ENCODE measurements around the gene ORC2. TPM values are rescaled to one million over a fixed set of nuclear protein-coding genes. Genes with fewer than 3 reads are reported as not detected.

ORC2 gene
- total RNA-seq, 1 donor from 2014 or later, result 33.7 TPM

GRCh38 chr2:200939832-200940231 lies 23.6 kb downstream of the ORC2 start:
- Mint-ChIP-seq H3K27ac (no peak overlapping the region), H3K36me3 (peaks cover 32% of the 10 kb centered on the region)

GRCh38 chr2:200930947-200931626 lies 32.4 kb downstream of the ORC2 start:
- no peak overlapping the region for H3K27ac Mint-ChIP-seq
- no peak overlapping the region for H3K4me3 Mint-ChIP-seq
- peaks cover 20% of the 10 kb centered on the region for H3K36me3 Mint-ChIP-seq

More at GRCh38 chr2:200939832-200940231, 23.6 kb downstream of the ORC2 start:
- Mint-ChIP-seq H3K27me3 (ENCODE audit: low read depth) (no peaks in the 10 kb centered on the region), H3K4me1 (no peaks in the 10 kb centered on the region), H3K4me3 (no peak overlapping the region), H3K9me3 (no peaks in the 10 kb centered on the region)
- DNase-seq (ENCODE audit: low spot score in 2 of 2, unreplicated experiment in 2 of 2), result no peak
- TF ChIP-seq CTCF (IDR thresholded peaks at IDR 0.05; ENCODE audit: unreplicated experiment), result no peak

GRCh38 chr2:200929334-200930249 lies 33.9 kb downstream of the ORC2 start:
- Mint-ChIP-seq H3K27me3 (ENCODE audit: low read depth) (no peaks in the 10 kb centered on the region), H3K4me1 (no peaks in the 10 kb centered on the region), H3K36me3 (peaks cover 25% of the 10 kb centered on the region), H3K27ac (no peak overlapping the region), H3K9me3 (no peaks in the 10 kb centered on the region), H3K4me3 (no peak overlapping the region)
- no peak for DNase-seq (ENCODE audit: low spot score in 2 of 2, unreplicated experiment in 2 of 2)
- no peak for TF ChIP-seq CTCF (IDR thresholded peaks at IDR 0.05; ENCODE audit: unreplicated experiment)

More at GRCh38 chr2:200930947-200931626, 32.4 kb downstream of the ORC2 start:
- no peaks in the 10 kb centered on the region for H3K27me3 Mint-ChIP-seq (ENCODE audit: low read depth)
- no peak for TF ChIP-seq CTCF (IDR thresholded peaks at IDR 0.05; ENCODE audit: unreplicated experiment)
- H3K4me1 Mint-ChIP-seq, result no peaks in the 10 kb centered on the region
- no peaks in the 10 kb centered on the region for H3K9me3 Mint-ChIP-seq
- no peak for DNase-seq (ENCODE audit: low spot score in 2 of 2, unreplicated experiment in 2 of 2)

GRCh38 chr2:200922439-200922838 lies 41.0 kb downstream of the ORC2 start:
- no peak overlapping the region for H3K4me3 Mint-ChIP-seq
- H3K9me3 Mint-ChIP-seq, result no peaks in the 10 kb centered on the region
- TF ChIP-seq CTCF (IDR thresholded peaks at IDR 0.05; ENCODE audit: unreplicated experiment), result no peak
- H3K36me3 Mint-ChIP-seq, result peaks cover 33% of the 10 kb centered on the region
- DNase-seq (ENCODE audit: low spot score in 2 of 2, unreplicated experiment in 2 of 2), result no peak
- no peaks in the 10 kb centered on the region for H3K27me3 Mint-ChIP-seq (ENCODE audit: low read depth)
- H3K4me1 Mint-ChIP-seq, result no peaks in the 10 kb centered on the region
- H3K27ac Mint-ChIP-seq, result no peak overlapping the region

GRCh38 chr2:200913654-200914053 lies 49.8 kb downstream of the ORC2 start:
- Mint-ChIP-seq H3K9me3 (no peaks in the 10 kb centered on the region), H3K4me3 (no peak overlapping the region), H3K36me3 (peaks cover 33% of the 10 kb centered on the region), H3K27me3 (ENCODE audit: low read depth) (no peaks in the 10 kb centered on the region), H3K4me1 (no peaks in the 10 kb centered on the region), H3K27ac (no peak overlapping the region)
- TF ChIP-seq CTCF (IDR thresholded peaks at IDR 0.05; ENCODE audit: unreplicated experiment), result no peak
- DNase-seq (ENCODE audit: low spot score in 2 of 2, unreplicated experiment in 2 of 2), result no peak
